ENCODE measurements around the gene SLC27A3. TPM values are rescaled to one million over a fixed set of nuclear protein-coding genes. Genes with fewer than 3 reads are reported as not detected.

Gene SLC27A3
- total and polyA plus RNA-seq, 2 of the 8 experiments (the other 6 are each of a cell fraction or from before 2014, with no cell fraction given), result 39.1 to 40.1 TPM

DNA sequence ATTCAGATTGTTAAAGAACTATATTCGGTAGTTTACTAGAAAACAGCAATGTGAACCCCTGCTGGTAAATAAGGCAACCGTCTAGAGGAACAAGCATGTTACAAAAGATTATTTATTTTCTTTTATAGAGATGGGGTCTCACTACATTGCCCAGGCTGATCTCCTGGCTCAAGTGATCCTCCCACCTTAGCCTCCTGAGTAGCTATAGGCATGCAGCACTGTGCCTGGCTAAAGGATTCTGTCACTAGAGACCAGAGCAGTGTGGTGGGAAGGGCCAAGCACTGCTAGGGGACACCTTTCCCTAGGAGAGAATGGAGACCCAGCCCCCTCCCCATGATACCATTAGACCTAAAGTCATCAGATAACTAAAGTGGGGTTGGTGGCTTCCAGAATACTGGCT is 28.9 kb downstream of the SLC27A3 start:
- FAIRE-seq, result no peak
- no peak overlapping the region for H3K56ac ChIP-seq (replicated peaks; ENCODE audit: insufficient read length, low read depth, low read length)
- WGBS, 2 experiments (ENCODE audit: extremely low coverage in 1 of 2, insufficient coverage in 1 of 2, insufficient read length in 1 of 2, insufficient replicate concordance in 2 of 2, low coverage in 1 of 2, low lambda C conversion rate in 2 of 2, missing lambda C conversion rate in 1 of 2), result 72% methylated on average over 2 of the region's 2 CpGs; no CpG with 5 or more reads in 1 of the 2 experiments

More for the DNA sequence above, 28.9 kb downstream of the SLC27A3 start:
- Histone ChIP-seq H4K5ac (ENCODE audit: insufficient read length, low read depth, low read length) (no peak overlapping the region), H2BK5ac (ENCODE audit: low read depth, low read length) (no peak overlapping the region), H2AFZ (ENCODE audit: low read length) (no peak overlapping the region), H3K4me3 (ENCODE audit: extremely low read depth in 1 of 4, insufficient read depth in 2 of 4, low read depth in 3 of 4, low read length in 4 of 4) (no peak overlapping the region), H3K79me2 (ENCODE audit: control insufficient read depth in 1 of 2, insufficient read depth in 2 of 2, low read length in 2 of 2) (no peaks in the 10 kb centered on the region), H2AK5ac (ENCODE audit: low read depth, low read length) (no peak overlapping the region), H2BK120ac (replicated peaks; ENCODE audit: low read depth, low read length) (no peak overlapping the region), H3K27ac (ENCODE audit: low read depth, low read length) (no peak overlapping the region), H3K27me3 (replicated peaks in 1 of 4; ENCODE audit: control insufficient read depth in 3 of 4, extremely low read depth in 1 of 4, insufficient read depth in 3 of 4, low read length in 3 of 4) (no peaks in the 10 kb centered on the region), H3K23me2 (ENCODE audit: low read depth, low read length) (no peaks in the 10 kb centered on the region), H3K4me1 (replicated peaks in 1 of 4; ENCODE audit: control insufficient read depth in 3 of 4, insufficient read depth in 4 of 4, low read length in 3 of 4) (no peaks in the 10 kb centered on the region), H4K91ac (replicated peaks; ENCODE audit: insufficient read length, low read length) (no peak overlapping the region), H3K36me3 (ENCODE audit: control insufficient read depth in 2 of 4, insufficient read depth in 4 of 4, low read length in 3 of 4) (peaks cover 0 to 13% (median 8%) of the 10 kb centered on the region in 4 experiments; a peak in 4 of 8 replicates), H3K9ac (replicated peaks in 1 of 4; ENCODE audit: extremely low read depth in 1 of 4, low read depth in 3 of 4, low read length in 3 of 4) (no peak overlapping the region), H3K23ac (ENCODE audit: insufficient read length) (no peak overlapping the region), H3K14ac (ENCODE audit: insufficient read length) (no peak overlapping the region), H4K20me1 (replicated peaks in 1 of 2; ENCODE audit: control insufficient read depth in 1 of 2, insufficient read depth in 2 of 2, low read length in 2 of 2) (peaks cover 0 to 5% of the 10 kb centered on the region in 2 experiments), H2BK12ac (ENCODE audit: low read depth, low read length) (no peak overlapping the region), H3K79me1 (ENCODE audit: low read depth, low read length) (0 out of 2 replicates have a peak, but pooled peaks cover 2% of the 10 kb centered on the region), H3K4ac (replicated peaks; ENCODE audit: insufficient read length, low read depth, low read length) (no peak overlapping the region), H2BK15ac (ENCODE audit: low read length) (no peak overlapping the region), H3K9me3 (ENCODE audit: insufficient read depth in 2 of 2, low read depth in 1 of 2, low read length in 1 of 2) (no peaks in the 10 kb centered on the region), H3K18ac (ENCODE audit: extremely low read depth, low read length) (no peak overlapping the region), H3K4me2 (ENCODE audit: insufficient read depth in 1 of 2, low read depth in 2 of 2, low read length in 2 of 2) (no peak overlapping the region), H2BK20ac (ENCODE audit: low read length) (no peak overlapping the region), H4K8ac (ENCODE audit: extremely low read depth, insufficient read depth, low read length) (no peak overlapping the region)
- CTCF ChIA-PET (ENCODE audit: partially characterized antibody), result interaction anchor here (0.6 to 1.2 kb wide), 4 partner anchors 124 to 182 kb away, joined by 3 to 6 read pairs (median 5); partner anchors contain the start of genes CREB3L4, DENND4B and RAB13
- TF ChIP-seq, protein P1, sequence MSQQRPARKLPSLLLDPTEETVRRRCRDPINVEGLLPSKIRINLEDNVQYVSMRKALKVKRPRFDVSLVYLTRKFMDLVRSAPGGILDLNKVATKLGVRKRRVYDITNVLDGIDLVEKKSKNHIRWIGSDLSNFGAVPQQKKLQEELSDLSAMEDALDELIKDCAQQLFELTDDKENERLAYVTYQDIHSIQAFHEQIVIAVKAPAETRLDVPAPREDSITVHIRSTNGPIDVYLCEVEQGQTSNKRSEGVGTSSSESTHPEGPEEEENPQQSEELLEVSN (IDR thresholded peaks at IDR 0.05), result no peak
- no peak for TF ChIP-seq SUZ12 (IDR thresholded peaks at IDR 0.05; ENCODE audit: low read length)
- no peak for TF ChIP-seq CEBPB (IDR thresholded peaks at IDR 0.05; ENCODE audit: low read depth, low read length)
- TF ChIP-seq CBX8 (IDR thresholded peaks at IDR 0.05; ENCODE audit: borderline replicate concordance, low read depth, low read length), result no peak
- TF ChIP-seq KDM5A (IDR thresholded peaks at IDR 0.05; ENCODE audit: low read length), result no peak
- no peak for TF ChIP-seq TAF7 (optimal IDR thresholded peaks at IDR 0.05; ENCODE audit: borderline replicate concordance, low read depth, low read length)
- POLR2A ChIA-PET (ENCODE audit: partially characterized antibody), result interaction anchor here (0.7 to 15.1 kb wide), 6 partner anchors 23 to 189 kb away, joined by 3 to 153 read pairs (median 4); partner anchors contain the start of genes GATAD2B, JTB and RPS27
- DNase-seq (ENCODE audit: low read depth in 1 of 2, low spot score in 2 of 2), result no peak

Data from H1 (cell line).